Breast epithelium (tissue), 4 donors: ENCODE measurements around the gene SLC9A3. TPM values are rescaled to one million over a fixed set of nuclear protein-coding genes. Genes with fewer than 3 reads are reported as not detected.

Experiments used
- DNase-seq, 2 donors: peaks; one replicate each; pipeline ENCODE4 v3.0.0-alpha.2; 2019; ENCODE audit warnings: low spot score in 2 of 2
- H3K27ac ChIP-seq, 2 donors: fragments of 200-600 bp; sonication (generic) in 1 of 2; one replicate each; pipeline ENCODE4 v1.5.1; 2016 to 2019; ENCODE audit warnings: mild to moderate bottlenecking in 1 of 2
- H3K27me3 ChIP-seq, 2 donors: fragments of 200-600 bp; sonication (generic) in 1 of 2; one replicate each; pipeline versions ENCODE4 v1.5.1 to v1.6.0; 2017 to 2019; ENCODE audit warnings: control low read depth in 1 of 2, mild to moderate bottlenecking in 1 of 2
- H3K36me3 ChIP-seq: fragments of 200-600 bp; one replicate; pipeline ENCODE4 v1.5.1; 2019
- H3K4me1 ChIP-seq, 2 donors: fragments of 200-600 bp; sonication (generic); one replicate each; pipeline ENCODE4 v1.5.1; 2016 to 2019; ENCODE audit warnings: control low read depth in 1 of 2
- H3K4me3 ChIP-seq, 3 donors: fragments of 200-600 bp; sonication (generic); 1 replicate in 2 of 3; 2 replicates in 1 of 3; pipeline ENCODE4 v1.5.1; 2016 to 2019; ENCODE audit warnings: mild to moderate bottlenecking in 3 of 3, moderate library complexity in 2 of 3
- H3K9me3 ChIP-seq, 2 donors: fragments of 200-600 bp; sonication (generic) in 1 of 2; one replicate each; pipeline ENCODE4 v1.5.1; 2016 to 2019; ENCODE audit warnings: control low read depth in 1 of 2
- POLR2A ChIP-seq: fragments of 450-650 bp; IDR thresholded peaks from one replicate; pipeline ENCODE4 v1.6.1; 2016; ENCODE audit warnings: antibody characterized with exemption, mild to moderate bottlenecking, moderate library complexity
- POLR2AphosphoS5 ChIP-seq, 3 donors: sonication (generic); formaldehyde crosslinking; IDR thresholded peaks; one replicate each; pipeline ENCODE4 v1.6.1; 2017; ENCODE audit warnings: antibody characterized with exemption in 3 of 3
- intact Hi-C: fragments of 100-400 bp; cut with DNase I; formaldehyde crosslinking; loops from one replicate; pipeline ENCODE4 v1.15.1; 2023; ENCODE audit warnings: low total_unique reads
- total RNA-seq, 3 donors: library from RNA; depleted of rRNA; stranded (reverse); fragments of >200 nt; gene quantifications; one replicate each; pipeline ENCODE4 v1.1.0, GENCODE V29; 2016
- TF ChIP-seq, protein P1 (sequence below), 3 donors: fragments of 450-650 bp; IDR thresholded peaks; one replicate each; pipeline ENCODE4 v1.5.1; 2016 to 2017; ENCODE audit warnings: antibody characterized with exemption in 3 of 3, mild to moderate bottlenecking in 3 of 3, moderate library complexity in 3 of 3

SLC9A3 gene
- total RNA-seq, 3 donors from 2014 or later, result 1.1 to 5.6 (median 2.3) TPM

DNA sequence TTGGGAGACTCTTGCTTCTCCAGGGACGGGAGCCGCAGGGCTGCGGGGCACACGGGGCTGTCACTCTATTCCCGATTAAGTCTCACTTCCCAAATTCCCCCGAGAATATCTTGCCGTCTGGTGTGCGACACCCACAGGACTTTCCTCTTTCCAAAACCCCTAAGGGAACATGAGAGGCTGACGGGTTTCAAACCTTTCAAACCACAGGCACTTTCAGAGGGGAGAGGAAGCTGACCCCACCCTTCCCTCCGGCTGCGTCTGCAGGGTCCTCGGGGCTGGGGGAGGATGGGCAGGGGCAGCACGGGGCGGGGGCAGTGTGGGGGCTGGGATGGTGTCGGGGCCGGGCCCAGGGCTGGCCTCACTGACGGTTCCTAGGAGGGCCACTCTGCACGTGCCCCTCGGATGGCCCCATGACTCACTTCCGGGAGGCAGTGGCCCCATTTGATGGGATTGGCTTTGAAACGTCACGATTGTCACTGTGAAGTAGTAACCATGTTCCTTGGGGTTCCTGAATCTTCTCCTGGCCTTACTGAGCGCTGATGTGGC is 38.2 kb downstream of the SLC9A3 start:
- H3K27ac ChIP-seq, result no peak overlapping the region
- intact Hi-C loops, result no loop called here
- no peak for DNase-seq
- no peak overlapping the region for H3K4me3 ChIP-seq
- no peaks in the 10 kb centered on the region for H3K9me3 ChIP-seq
- H3K36me3 ChIP-seq, result no peaks in the 10 kb centered on the region
- peaks cover 0 to 80% of the 10 kb centered on the region in 2 donors for H3K27me3 ChIP-seq
- TF ChIP-seq, protein P1, sequence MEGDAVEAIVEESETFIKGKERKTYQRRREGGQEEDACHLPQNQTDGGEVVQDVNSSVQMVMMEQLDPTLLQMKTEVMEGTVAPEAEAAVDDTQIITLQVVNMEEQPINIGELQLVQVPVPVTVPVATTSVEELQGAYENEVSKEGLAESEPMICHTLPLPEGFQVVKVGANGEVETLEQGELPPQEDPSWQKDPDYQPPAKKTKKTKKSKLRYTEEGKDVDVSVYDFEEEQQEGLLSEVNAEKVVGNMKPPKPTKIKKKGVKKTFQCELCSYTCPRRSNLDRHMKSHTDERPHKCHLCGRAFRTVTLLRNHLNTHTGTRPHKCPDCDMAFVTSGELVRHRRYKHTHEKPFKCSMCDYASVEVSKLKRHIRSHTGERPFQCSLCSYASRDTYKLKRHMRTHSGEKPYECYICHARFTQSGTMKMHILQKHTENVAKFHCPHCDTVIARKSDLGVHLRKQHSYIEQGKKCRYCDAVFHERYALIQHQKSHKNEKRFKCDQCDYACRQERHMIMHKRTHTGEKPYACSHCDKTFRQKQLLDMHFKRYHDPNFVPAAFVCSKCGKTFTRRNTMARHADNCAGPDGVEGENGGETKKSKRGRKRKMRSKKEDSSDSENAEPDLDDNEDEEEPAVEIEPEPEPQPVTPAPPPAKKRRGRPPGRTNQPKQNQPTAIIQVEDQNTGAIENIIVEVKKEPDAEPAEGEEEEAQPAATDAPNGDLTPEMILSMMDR (IDR thresholded peaks at IDR 0.05), result no peak
- TF ChIP-seq POLR2A, result no peak
- TF ChIP-seq POLR2AphosphoS5 (IDR thresholded peaks at IDR 0.05), result no peak
- H3K4me1 ChIP-seq, result no peaks in the 10 kb centered on the region

DNA sequence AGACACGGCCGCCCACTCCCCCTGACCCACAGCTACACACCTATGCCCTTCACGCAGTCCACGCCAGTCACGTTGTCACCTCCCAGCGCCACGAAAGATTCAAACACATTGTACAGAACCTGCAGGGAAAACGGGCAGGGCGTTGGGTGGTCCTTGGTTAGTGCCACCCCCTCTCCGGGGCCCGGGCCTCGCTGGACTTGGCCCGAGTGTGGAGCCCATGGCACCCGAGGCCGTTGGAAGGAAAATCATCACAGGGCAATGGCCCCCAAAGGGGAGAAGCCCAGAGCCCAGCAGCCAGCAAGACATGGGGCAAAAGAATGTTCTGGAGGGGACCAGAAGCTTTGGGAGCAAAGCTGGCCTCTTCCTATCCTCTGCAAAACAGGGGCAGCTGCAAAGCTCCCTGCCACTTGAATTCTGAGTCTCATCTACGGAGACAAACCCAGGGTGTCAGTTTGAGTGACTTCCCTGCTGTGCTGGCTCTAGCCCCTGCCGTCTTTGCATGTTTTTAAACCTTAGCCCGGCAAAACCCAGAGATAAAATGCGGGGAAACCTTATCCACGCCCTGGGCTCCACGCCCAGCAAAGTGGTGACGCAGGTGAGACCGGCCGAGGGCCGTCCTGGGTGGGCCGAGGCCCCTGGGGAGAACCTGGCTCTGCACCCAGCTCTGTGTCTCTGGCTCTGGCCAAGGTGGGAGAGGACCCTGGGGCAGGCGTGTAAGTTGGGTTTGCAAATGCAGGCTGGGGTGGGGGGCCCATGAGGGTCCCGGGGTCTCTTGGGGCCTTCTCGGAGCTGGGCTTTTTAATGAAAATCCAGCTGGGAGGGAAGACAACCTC is 38.9 kb downstream of the SLC9A3 start:
- no peak for DNase-seq
- H3K27me3 ChIP-seq, result peaks cover under 1 to 80% of the 10 kb centered on the region in 2 donors
- TF ChIP-seq, protein P1 (IDR thresholded peaks at IDR 0.05), result no peak
- no peak for TF ChIP-seq POLR2AphosphoS5 (IDR thresholded peaks at IDR 0.05)
- TF ChIP-seq POLR2A, result no peak
- no peaks in the 10 kb centered on the region for H3K4me1 ChIP-seq
- no peaks in the 10 kb centered on the region for H3K9me3 ChIP-seq
- intact Hi-C loops, result no loop called here
- H3K4me3 ChIP-seq, result no peak overlapping the region
- H3K36me3 ChIP-seq, result no peaks in the 10 kb centered on the region
- no peak overlapping the region for H3K27ac ChIP-seq

DNA sequence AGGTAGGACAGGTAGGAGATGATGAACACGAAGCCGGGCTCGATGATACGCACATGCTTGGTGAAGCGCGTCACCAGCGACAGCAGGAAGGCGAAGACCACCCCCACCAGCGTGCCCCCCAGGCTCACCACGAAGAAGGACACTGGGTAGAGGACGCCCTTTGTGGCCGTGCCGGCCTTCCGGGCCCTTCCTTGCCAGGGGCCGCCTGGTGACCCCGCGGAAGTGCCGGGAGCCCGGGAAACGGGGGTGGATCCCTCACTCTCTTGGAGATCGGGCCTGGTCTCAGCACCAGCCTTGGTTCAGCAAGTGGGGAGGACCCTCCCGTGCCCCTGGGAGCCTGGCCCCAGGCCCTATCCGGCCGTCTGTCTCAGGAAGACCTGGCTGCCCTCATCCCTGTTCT is 39.7 kb downstream of the SLC9A3 start:
- H3K27me3 ChIP-seq, result peaks cover 4 to 80% of the 10 kb centered on the region in 2 donors
- no peak overlapping the region for H3K27ac ChIP-seq
- intact Hi-C loops, result no loop called here
- no peak for TF ChIP-seq POLR2A
- TF ChIP-seq, protein P1 (IDR thresholded peaks at IDR 0.05), result no peak
- no peak for TF ChIP-seq POLR2AphosphoS5 (IDR thresholded peaks at IDR 0.05)
- H3K9me3 ChIP-seq, result no peaks in the 10 kb centered on the region
- H3K4me1 ChIP-seq, result no peaks in the 10 kb centered on the region
- H3K36me3 ChIP-seq, result no peaks in the 10 kb centered on the region
- DNase-seq, result no peak
- H3K4me3 ChIP-seq, result no peak overlapping the region

DNA sequence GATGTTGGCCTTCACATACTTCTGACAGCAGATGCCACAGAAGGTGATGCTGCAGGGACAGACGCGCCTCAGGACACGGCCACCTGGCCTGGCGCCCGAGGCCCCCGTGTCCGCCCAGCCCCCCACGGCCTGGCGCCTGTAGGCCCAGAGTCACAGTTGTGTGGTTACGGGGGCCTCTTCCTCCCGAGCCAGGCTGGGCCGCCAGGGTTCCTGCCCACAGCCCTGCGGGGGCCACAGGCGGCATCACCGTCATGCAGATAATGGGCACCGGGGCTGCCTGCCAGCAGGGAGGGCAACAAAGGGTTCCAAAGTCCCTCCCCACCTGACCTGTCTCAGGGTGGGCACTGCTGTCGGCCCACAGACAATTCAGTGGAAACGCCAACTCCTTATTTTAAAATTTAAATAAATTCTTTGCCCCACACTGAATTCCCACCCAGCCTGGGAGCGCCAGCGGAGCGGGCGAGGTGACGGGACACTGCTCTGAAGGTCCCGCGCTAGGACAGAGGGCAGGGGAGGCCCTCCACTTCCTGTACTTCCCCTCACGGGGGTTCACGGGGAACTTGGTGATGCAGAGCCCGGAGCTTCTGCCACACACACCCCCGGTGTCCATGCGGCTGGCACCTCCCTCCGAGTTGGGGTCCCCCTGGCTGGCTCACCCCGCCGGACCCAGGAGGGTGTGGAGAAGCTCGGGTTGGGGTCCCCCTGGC is 40.7 kb downstream of the SLC9A3 start:
- TF ChIP-seq POLR2AphosphoS5 (IDR thresholded peaks at IDR 0.05) (no peak), POLR2A (no peak)
- TF ChIP-seq, protein P1 (IDR thresholded peaks at IDR 0.05), result no peak
- Histone ChIP-seq H3K4me1 (no peaks in the 10 kb centered on the region), H3K27me3 (peaks cover 9 to 80% of the 10 kb centered on the region in 2 donors), H3K4me3 (no peak overlapping the region), H3K36me3 (no peaks in the 10 kb centered on the region), H3K9me3 (no peaks in the 10 kb centered on the region), H3K27ac (no peak overlapping the region)
- DNase-seq, result no peak
- intact Hi-C loops, result no loop called here

DNA sequence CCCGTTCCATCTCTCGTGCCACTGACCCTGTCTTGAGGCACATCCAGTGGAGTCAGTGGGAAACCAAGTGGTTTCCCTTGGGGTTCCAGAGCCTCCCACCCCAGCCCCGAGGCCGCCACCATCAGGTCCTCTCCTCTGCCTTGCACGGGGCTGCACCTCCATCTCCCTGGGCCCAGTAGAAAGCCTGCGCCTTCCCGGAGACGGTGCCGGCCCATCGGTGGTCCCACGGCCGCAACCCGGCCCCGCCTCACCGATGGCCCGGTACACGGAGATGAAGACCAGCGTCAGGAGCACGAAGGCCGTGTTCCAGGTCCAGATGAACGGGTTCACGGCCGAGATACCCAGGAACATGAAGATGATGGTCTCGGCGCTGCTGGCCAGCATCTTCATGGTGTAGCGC is 41.2 kb downstream of the SLC9A3 start:
- intact Hi-C loops, result no loop called here
- TF ChIP-seq, protein P1 (IDR thresholded peaks at IDR 0.05), result no peak
- no peak for TF ChIP-seq POLR2A
- no peak for TF ChIP-seq POLR2AphosphoS5 (IDR thresholded peaks at IDR 0.05)
- Histone ChIP-seq H3K27ac (no peak overlapping the region), H3K27me3 (peaks cover 9 to 82% of the 10 kb centered on the region in 2 donors), H3K9me3 (no peaks in the 10 kb centered on the region), H3K36me3 (no peaks in the 10 kb centered on the region), H3K4me1 (no peaks in the 10 kb centered on the region), H3K4me3 (no peak overlapping the region)
- no peak for DNase-seq
